ENCODE measurements around the gene CDK5. TPM values are rescaled to one million over a fixed set of nuclear protein-coding genes. Genes with fewer than 3 reads are reported as not detected.
A peak's percentile ranks its signal among the peaks of the same experiment; 100 is the strongest.

The CDK5 gene
- polyA plus RNA-seq, 2 of the 4 experiments (the other 2 are of a cell fraction): 29.6 to 51.0 TPM

GRCh38 chr7:151051108-151051507 lies 6.6 kb downstream of the CDK5 start:
- FAIRE-seq (no peak), DNase-seq (ENCODE audit: low read depth in 1 of 2, low spot score in 1 of 2) (no peak), ATAC-seq (no peak)
- Histone ChIP-seq H3K4me1 (peaks cover 7% of the 10 kb centered on the region; the same call in 1 of the 3 replicates), H3K4me2 (no peak overlapping the region), H3K27ac (no peak overlapping the region), H3K4me3 (no peak overlapping the region), H3K9me3 (no peaks in the 10 kb centered on the region)
- CTCF ChIA-PET: interaction anchor here (0.5 to 1.5 kb wide), 3 partner anchors 8 to 160 kb away, joined by 3 to 5 read pairs (median 4); partner anchors contain the start of gene SLC4A2
- POLR2A ChIA-PET: no interaction called here
- TF ChIP-seq RNF2 (IDR thresholded peaks at IDR 0.05; ENCODE audit: borderline replicate concordance, low read depth): no peak
- TF ChIP-seq CBX2 (IDR thresholded peaks at IDR 0.05; ENCODE audit: borderline replicate concordance, low read depth): no peak
- no peak for TF ChIP-seq FOSB (CRISPR knock-in tag; IDR thresholded peaks at IDR 0.05)
- no peak for TF ChIP-seq ELK1 (IDR thresholded peaks at IDR 0.05; ENCODE audit: low read depth, low read length)
- no peak for TF ChIP-seq FOXS1 (CRISPR knock-in tag; IDR thresholded peaks at IDR 0.05)
- no peak for TF ChIP-seq ZC3H11A (IDR thresholded peaks at IDR 0.05)
- TF ChIP-seq CEBPB (IDR thresholded peaks at IDR 0.05): no peak
- TF ChIP-seq SREBF2 (IDR thresholded peaks at IDR 0.05): no peak
- TF ChIP-seq POLR2AphosphoS2 (conservative IDR thresholded peaks at IDR 0.05; ENCODE audit: low read length): no peak
- no peak for TF ChIP-seq EP300 (IDR thresholded peaks at IDR 0.05)
- TF ChIP-seq SMC3 (IDR thresholded peaks at IDR 0.05): no peak
- TF ChIP-seq MAX (IDR thresholded peaks at IDR 0.05): no peak
- no peak for TF ChIP-seq MYC (IDR thresholded peaks at IDR 0.05; ENCODE audit: borderline replicate concordance, low read length)
- 95% methylated on average over 31 of the region's 50 CpGs for WGBS (ENCODE audit: missing lambda C conversion rate)

GRCh38 chr7:151048911-151049463 lies 8.7 kb downstream of the CDK5 start:
- POLR2A ChIA-PET: no interaction called here
- CTCF ChIA-PET: interaction anchor here (1.2 kb wide), 1 partner anchor 19 kb away, joined by 4 read pairs; no protein-coding TSS in a partner anchor
- TF ChIP-seq ZC3H11A (IDR thresholded peaks at IDR 0.05): no peak
- no peak for TF ChIP-seq PBX3 (IDR thresholded peaks at IDR 0.05)
- TF ChIP-seq HDAC2 (IDR thresholded peaks at IDR 0.05): no peak
- TF ChIP-seq PHF8 (IDR thresholded peaks at IDR 0.05; ENCODE audit: borderline replicate concordance, low read depth): no peak
- no peak for TF ChIP-seq BCL3 (IDR thresholded peaks at IDR 0.05)
- no peak for TF ChIP-seq HOXB13 (CRISPR knock-in tag; IDR thresholded peaks at IDR 0.05; ENCODE audit: low read depth)

More at GRCh38 chr7:151048911-151049463, 8.7 kb downstream of the CDK5 start:
- no peak overlapping the region for H3K4me2 ChIP-seq
- H3K4me1 ChIP-seq: peaks cover 7% of the 10 kb centered on the region; the same call in 1 of the 3 replicates
- 92% methylated on average over 26 of the region's 38 CpGs for WGBS (ENCODE audit: missing lambda C conversion rate)
- H3K9me3 ChIP-seq: no peaks in the 10 kb centered on the region
- DNase-seq (ENCODE audit: low read depth in 1 of 2, low spot score in 1 of 2) (no peak), FAIRE-seq (no peak), ATAC-seq (peak in 1 of 2 experiments; percentile 2; a peak in 2 of 6 replicates)
- no peak overlapping the region for H3K27ac ChIP-seq
- no peak overlapping the region for H3K4me3 ChIP-seq

All from A549 (cell line).